SH-SY5Y (cell line): ENCODE results near the gene VAV3.

Source experiments
- GATA2 ChIP-seq: IDR thresholded peaks from 2 replicates; pipeline ENCODE4 v1.6.1; 2011; ENCODE audit warnings: mild to moderate bottlenecking, low read depth, low read length
- GATA3 ChIP-seq: IDR thresholded peaks from 2 replicates; pipeline ENCODE4 v1.6.1; 2011; ENCODE audit warnings: low read depth, mild to moderate bottlenecking, low read length, moderate library complexity

DNA sequence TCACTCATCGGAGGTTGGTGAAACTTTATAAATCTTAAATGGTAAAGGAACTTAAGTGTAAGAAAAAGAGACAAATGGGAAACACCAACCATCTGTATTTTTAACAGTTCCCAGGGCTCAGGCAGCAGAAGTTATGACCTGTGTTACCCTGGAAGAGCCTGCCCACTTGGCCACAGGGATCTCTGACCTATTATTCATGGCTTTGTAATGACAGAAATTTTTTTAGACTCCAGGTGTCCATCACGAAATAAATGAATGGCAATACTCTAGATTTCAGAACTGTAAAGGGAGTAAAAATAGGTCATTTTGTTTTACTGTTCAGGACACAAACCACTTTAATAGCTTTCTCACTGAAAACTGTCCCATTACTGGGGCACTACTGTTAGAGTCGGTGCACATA, 389.8 kb downstream of the VAV3 start:
- TF ChIP-seq GATA2 (no peak), GATA3 (no peak)
